GM18870 (cell line): Measurements from ENCODE around the gene DYSF.
"Not testable (repeated sequence)": the region's sequence is repeated elsewhere in the genome, so short reads cannot be mapped to it uniquely, and the experiment has no call there.

Source experiments
- ATAC-seq: cut with Tn5 transposase; IDR thresholded peaks from one replicate; pipeline ENCODE4 v1.9.1; 2021; ENCODE audit warnings: moderate library complexity; ENCODE audit not compliant: unreplicated experiment

Gene DYSF

GRCh38 chr2:71469403-71470398 lies 16.3 kb downstream of the DYSF start:
- ATAC-seq: no peak

DNA sequence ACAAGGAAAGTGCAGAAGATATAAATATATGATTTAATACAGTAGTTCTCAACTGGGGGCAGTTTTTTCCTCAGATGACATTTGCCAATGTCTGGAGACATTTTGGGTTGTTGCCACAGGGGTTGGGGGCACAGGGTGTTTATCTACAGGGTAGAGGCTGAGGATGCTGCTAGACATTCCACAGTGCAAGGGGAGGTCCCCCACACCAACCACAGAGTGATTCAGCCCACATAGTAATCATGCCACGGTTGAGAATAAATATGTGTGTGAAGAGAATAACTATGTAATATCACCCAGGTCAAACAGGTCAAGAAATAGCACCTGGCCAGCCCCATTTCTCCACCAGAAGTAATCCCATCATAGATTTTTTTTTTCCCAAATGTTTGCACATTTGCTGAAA lies 17.9 kb downstream of the DYSF start:
- ATAC-seq: no peak

DNA sequence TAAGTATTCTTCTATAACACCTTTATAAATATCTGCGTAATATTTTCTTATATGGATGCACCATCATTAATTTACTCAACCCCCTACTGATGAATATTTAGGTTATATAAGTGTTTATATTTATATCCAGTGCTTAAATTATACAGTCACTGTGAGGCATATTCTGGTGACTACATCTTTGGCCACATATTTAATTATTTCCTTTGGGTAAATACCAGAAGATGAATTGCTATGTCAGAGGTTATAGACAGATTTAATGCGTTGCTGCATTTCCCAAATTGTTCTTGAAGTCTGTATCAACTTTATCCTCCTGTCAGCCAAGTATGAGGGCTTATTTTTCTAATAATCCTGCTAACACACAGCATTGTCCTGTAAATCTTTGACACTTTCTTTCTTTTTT lies 18.7 kb downstream of the DYSF start:
- no peak for ATAC-seq

- ATAC-seq: no peak
Observed at GRCh38 chr2:71473346-71474031, 20.1 kb downstream of the DYSF start.

- ATAC-seq: no peak
Observed at GRCh38 chr2:71474116-71474743, 20.9 kb downstream of the DYSF start.

- no peak for ATAC-seq
Observed at GRCh38 chr2:71474744-71475397, 21.5 kb downstream of the DYSF start.

DNA sequence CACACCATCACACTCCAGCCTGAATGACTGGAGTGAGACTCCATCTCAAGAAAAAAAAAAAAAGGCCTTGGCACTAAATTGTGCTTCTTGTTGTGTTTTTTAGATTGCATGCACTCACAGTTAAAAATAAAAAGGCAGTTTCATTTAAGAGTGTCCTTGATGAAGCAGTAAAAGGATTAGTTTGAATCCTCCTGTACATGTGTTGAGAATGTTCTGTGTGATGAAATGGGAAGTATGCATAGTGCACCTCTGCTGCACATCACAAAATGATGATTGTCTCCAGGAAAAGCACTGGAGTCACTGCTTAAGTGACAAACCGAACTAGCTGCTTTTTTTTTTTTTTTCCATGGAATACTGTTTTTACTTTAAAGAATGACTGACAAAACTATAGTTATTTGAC lies 23.1 kb downstream of the DYSF start:
- no peak for ATAC-seq

GRCh38 chr2:71477231-71477691 lies 23.9 kb downstream of the DYSF start:
- ATAC-seq: no peak

DNA sequence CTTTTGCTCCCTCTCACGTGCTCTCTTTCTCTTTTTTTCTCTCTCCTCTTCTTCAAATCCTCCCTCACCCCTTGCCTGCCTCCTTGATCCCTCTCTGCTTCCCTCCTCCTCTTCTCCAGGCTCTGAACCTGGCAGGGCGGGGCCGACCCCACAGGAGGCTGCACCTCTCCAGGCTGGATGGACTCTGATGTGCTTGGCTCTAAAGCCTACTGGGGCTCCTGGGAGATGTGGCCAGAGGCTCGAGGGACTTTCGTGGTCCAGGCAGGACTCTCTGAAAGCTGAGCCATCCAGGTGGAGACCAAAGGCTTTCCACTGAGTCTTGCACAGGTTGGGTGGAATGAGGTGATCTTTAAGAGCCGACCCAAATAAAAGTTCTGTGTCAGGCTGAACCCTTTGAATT lies 25.4 kb downstream of the DYSF start:
- ATAC-seq: no peak

DNA sequence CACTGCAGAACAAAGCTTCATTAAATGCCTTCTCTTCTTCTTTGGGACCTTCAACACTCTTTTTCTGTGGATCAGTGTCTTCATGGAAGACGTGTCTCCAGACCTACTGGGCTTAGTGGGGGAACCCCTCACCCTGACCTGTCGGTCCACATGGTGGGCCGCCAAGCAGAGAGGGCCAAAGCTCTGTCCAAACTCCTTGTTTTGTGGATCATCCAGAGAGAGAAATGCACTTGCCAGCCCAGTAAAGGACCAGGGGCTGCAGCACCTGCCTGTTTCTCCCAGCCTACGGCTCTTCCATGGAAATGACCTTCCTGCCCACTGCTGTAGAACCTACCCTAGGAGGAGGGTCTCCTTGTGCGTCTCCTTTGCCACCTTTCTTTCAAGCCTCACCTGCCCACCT lies 25.9 kb downstream of the DYSF start:
- no peak for ATAC-seq

DNA sequence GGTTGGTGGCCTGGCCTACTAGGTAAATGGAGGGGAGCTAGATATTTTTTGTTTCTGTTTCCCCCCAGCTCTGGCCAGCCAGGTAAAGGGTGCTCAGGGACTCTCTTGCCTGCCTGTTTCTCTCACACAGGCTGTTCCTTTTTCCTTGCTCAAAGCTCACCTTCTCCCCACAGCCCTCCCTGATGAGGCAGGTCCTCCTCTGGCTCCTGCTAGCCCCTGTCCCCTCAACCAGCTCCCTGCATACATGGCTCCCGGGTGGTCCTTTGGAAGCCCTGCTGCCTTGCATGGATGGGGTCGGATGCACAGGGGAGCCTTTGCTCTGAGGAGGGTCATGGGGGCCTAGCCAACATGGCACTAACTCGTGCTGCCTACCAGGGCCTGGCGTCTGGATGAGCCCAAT lies 27.8 kb downstream of the DYSF start:
- ATAC-seq: no peak

- no peak for ATAC-seq
Observed at GRCh38 chr2:71482055-71482454, 28.7 kb downstream of the DYSF start.

DNA sequence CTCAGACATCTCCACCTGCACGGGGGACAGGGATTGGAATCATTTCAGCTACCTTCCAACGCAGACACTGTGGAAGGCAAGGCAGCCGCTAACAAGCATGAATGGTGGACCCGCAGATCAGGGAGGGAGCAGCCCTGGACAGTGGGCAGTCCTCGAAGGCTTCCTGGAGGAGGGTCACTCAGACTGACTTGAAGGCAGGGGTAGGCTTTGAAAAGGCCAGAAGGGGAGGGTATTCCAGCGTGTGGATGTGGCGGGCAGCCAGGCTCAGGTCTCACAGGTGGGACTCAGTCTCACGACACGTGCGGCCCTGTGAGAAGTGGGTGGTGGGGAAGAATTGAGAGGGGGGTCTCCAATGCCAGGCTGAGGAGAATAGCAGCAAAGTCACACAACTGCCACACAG lies 29.9 kb downstream of the DYSF start:
- no peak for ATAC-seq

DNA sequence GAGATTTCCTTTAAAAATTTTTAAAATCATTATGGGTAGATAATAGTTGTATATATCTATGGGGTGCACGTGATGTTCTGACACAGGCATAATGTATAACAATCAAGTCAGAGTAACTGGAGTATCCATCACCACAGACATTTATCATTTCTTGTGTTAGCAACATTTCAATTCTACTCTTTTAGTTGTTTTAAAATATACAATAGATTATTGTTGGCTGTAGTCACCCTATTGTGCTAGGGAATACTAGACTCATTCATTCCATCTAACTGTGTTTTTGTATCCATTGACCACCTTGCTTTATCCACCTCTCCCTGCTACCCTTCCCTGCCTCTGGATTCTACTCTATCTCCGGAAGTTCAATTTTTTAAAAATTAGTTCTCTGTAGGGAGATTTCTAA lies 31.0 kb downstream of the DYSF start:
- ATAC-seq: no peak

DNA sequence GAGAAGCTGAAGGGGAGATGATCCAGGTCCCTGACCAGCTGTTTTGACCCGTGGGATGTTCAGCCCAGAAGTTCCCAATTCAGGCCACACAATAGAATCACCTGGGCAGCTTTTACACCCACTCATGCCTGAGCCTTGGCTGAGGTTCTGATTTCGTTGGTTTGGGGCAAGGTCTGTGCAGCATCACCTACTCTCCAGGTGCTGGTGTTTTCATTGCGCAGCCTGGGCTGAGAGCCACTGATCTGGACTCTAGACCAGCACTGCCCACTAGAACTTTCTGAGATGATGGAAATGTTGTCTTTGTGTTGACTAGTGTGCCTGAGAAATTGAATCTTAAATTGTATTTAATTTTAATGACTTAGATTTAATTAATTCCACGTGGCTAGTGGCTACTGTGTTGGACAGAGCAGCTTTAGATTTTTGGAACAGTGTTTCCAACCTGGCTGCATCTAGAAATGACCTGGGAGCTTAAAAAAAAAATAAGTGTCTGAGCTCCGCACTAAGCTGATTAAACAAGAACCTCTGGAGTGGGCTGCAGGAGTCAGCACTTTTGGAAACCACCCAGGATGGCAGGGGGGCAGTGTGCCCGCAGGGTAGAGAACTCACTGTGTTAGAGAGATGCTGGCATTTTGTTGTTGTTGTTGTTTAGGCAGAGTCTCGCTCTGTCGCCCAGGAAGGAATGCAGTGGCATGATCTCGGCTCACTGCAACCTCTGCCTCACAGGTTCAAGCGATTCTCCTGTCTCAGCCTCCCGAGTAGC lies 33.7 kb downstream of the DYSF start:
- no peak for ATAC-seq

DNA sequence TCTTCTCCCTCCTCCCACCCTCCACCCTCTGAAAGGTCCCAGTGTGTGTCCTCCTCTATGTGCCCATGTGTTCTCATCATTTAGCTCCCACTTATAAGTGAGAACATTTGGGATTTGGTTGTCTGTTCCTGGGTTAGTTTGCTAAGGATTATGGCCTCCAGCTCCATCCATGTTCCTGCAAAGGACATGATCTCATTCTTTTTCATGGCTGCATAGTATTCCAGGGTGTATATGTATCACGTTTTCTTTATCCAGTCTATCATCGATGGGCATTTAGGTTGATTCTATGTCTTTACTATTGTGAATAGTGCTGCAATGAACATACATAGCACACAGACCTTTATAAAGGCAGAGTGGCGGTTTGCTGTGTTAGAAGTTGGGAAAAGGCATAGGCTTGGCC lies 38.2 kb downstream of the DYSF start:
- not testable (repeated sequence) for ATAC-seq

- ATAC-seq: no peak
Observed at GRCh38 chr2:71492112-71492511, 38.8 kb downstream of the DYSF start.

DNA sequence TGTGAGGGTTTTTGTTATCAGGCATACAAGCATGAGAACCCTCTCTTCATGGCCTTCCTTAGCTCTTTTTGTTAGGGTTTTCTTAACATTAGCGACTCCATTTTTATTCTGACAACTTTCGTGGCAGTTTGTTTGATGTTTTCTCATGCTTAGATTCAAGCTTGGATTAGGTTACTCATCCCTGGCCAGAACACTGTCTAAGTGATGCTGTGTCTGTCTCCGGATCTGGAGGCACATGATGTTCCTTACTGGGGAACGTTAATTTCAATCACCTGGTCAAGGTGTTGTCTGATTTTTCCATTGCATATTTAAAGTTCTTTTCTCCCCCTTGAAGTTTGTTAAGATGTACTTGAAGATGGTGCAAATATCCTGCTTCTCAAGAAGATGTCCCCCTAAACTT lies 40.7 kb downstream of the DYSF start:
- no peak for ATAC-seq

GRCh38 chr2:71494523-71495155 lies 41.3 kb downstream of the DYSF start:
- no peak for ATAC-seq
